Measurements from ENCODE around the gene ABCF3. TPM values are rescaled to one million over a fixed set of nuclear protein-coding genes. Genes with fewer than 3 reads are reported as not detected.

The ABCF3 gene
- total RNA-seq, 4 donors from 2014 or later = 34.8 to 43.2 (median 36.9) TPM

- no peak for DNase-seq (ENCODE audit: extremely low spot score)
- Histone ChIP-seq H3K27me3 (peaks cover 0 to 53% (median 2%) of the 10 kb centered on the region in 4 donors), H3K4me1 (peaks cover 6 to 10% (median 9%) of the 10 kb centered on the region in 4 donors), H3K4me3 (no peak overlapping the region), H3K9me3 (no peaks in the 10 kb centered on the region), H3K27ac (replicated peaks in 1 of 4) (no peak overlapping the region), H3K36me3 (peaks cover 24 to 42% (median 36%) of the 10 kb centered on the region in 4 donors)
- intact Hi-C loops (cut with DNase I) = loop anchor here (5.0 kb wide), 1 partner anchor 98 kb away; no protein-coding TSS in a partner anchor
- WGBS = 85% methylated on average over 2 of the region's 4 CpGs
- no peak for TF ChIP-seq POLR2A (IDR thresholded peaks at IDR 0.05; ENCODE audit: low read depth)
- peak in 1 of 3 experiments; percentile 5 for TF ChIP-seq CTCF (IDR thresholded peaks at IDR 0.05)
These were observed 54.6 kb downstream of the ABCF3 start for GRCh38 chr3:184240384-184241140.

GRCh38 chr3:184241141-184241446 is 55.1 kb downstream of the ABCF3 start:
- Histone ChIP-seq H3K4me3 (no peak overlapping the region), H3K27me3 (peaks cover 0 to 49% (median 2%) of the 10 kb centered on the region in 4 donors), H3K9me3 (no peaks in the 10 kb centered on the region), H3K4me1 (peaks cover 6 to 10% (median 9%) of the 10 kb centered on the region in 4 donors), H3K27ac (replicated peaks in 1 of 4) (no peak overlapping the region), H3K36me3 (peaks cover 25 to 45% (median 39%) of the 10 kb centered on the region in 4 donors)
- DNase-seq (ENCODE audit: extremely low spot score) = no peak
- WGBS = 34% methylated on average over 17 of the region's 17 CpGs
- intact Hi-C loops (cut with DNase I) = loop anchor here (5.0 kb wide), 1 partner anchor 99 kb away; no protein-coding TSS in a partner anchor
- no peak for TF ChIP-seq EP300 (IDR thresholded peaks at IDR 0.05)
- no peak for TF ChIP-seq POLR2A (IDR thresholded peaks at IDR 0.05; ENCODE audit: low read depth)
- no peak for TF ChIP-seq POLR2AphosphoS5 (IDR thresholded peaks at IDR 0.05)
- TF ChIP-seq CTCF (IDR thresholded peaks at IDR 0.05) = no peak

- TF ChIP-seq CTCF (IDR thresholded peaks at IDR 0.05) = peak; percentile 32 to 55 (median 34)
- TF ChIP-seq POLR2AphosphoS5 (IDR thresholded peaks at IDR 0.05) = no peak
- no peak for DNase-seq (ENCODE audit: extremely low spot score)
- no peak overlapping the region for H3K4me3 ChIP-seq
- no peaks in the 10 kb centered on the region for H3K9me3 ChIP-seq
- H3K4me1 ChIP-seq = peaks cover 6 to 10% (median 9%) of the 10 kb centered on the region in 4 donors
- intact Hi-C loops (cut with DNase I) = loop anchor here (5.0 kb wide), 1 partner anchor 99 kb away; no protein-coding TSS in a partner anchor
- WGBS = 38% methylated on average over 23 of the region's 46 CpGs
- peaks cover 0 to 44% (median 2%) of the 10 kb centered on the region in 4 donors for H3K27me3 ChIP-seq
- peaks cover 25 to 45% (median 39%) of the 10 kb centered on the region in 4 donors for H3K36me3 ChIP-seq
- no peak overlapping the region for H3K27ac ChIP-seq (replicated peaks in 1 of 4)
These were observed 55.7 kb downstream of the ABCF3 start for GRCh38 chr3:184241447-184242296.

- 85% methylated on average over 5 of the region's 5 CpGs for WGBS
- Histone ChIP-seq H3K27ac (replicated peaks in 1 of 4) (no peak overlapping the region), H3K36me3 (peaks cover 25 to 45% (median 39%) of the 10 kb centered on the region in 4 donors), H3K9me3 (no peaks in the 10 kb centered on the region), H3K4me1 (peaks cover 6 to 16% (median 11%) of the 10 kb centered on the region in 4 donors), H3K27me3 (peaks cover 0 to 37% (median 2%) of the 10 kb centered on the region in 4 donors), H3K4me3 (no peak overlapping the region)
- DNase-seq (ENCODE audit: extremely low spot score) = no peak
- intact Hi-C loops (cut with DNase I) = loop anchor here (5.0 kb wide), 1 partner anchor 100 kb away; no protein-coding TSS in a partner anchor
- TF ChIP-seq CTCF (IDR thresholded peaks at IDR 0.05) = no peak
- TF ChIP-seq EP300 (IDR thresholded peaks at IDR 0.05) = no peak
- TF ChIP-seq POLR2A (IDR thresholded peaks at IDR 0.05; ENCODE audit: low read depth) = no peak
- no peak for TF ChIP-seq POLR2AphosphoS5 (IDR thresholded peaks at IDR 0.05)
These were observed 56.3 kb downstream of the ABCF3 start for GRCh38 chr3:184242297-184242685.

Small RNAs within 50 kb of the gene (small RNA-seq; reads per million reads assigned to genes)
- 0 to 0.17 (median 0) reads per million in 3 donors for gene MIR1224

Other genes with a start within 250 kb of the ABCF3 start
- gene ABCC5, start 168.3 kb upstream of the ABCF3 start, total RNA-seq = 10 to 100 TPM in 3 of 4 donors, 1 to 10 TPM in 1; 9.8 to 20.2 (median 17.6) TPM
- gene HTR3D, start 154.5 kb upstream of the ABCF3 start, total RNA-seq = not detected
- gene HTR3C, start 133.2 kb upstream of the ABCF3 start, total RNA-seq = not detected
- gene HTR3E, start 89.1 kb upstream of the ABCF3 start, total RNA-seq = not detected
- gene EIF2B5, start 50.8 kb upstream of the ABCF3 start, total RNA-seq = 10 to 100 TPM; 29.3 to 39.5 (median 33.8) TPM
- gene DVL3, start 30.8 kb upstream of the ABCF3 start, total RNA-seq = 100 to 1,000 TPM in 2 of 4 donors, 10 to 100 TPM in 2; 64.0 to 119 (median 86.3) TPM
- gene AP2M1, start 11.3 kb upstream of the ABCF3 start, total RNA-seq = 100 to 1,000 TPM; 258 to 397 (median 298) TPM
- gene VWA5B2, start 43.4 kb downstream of the ABCF3 start, total RNA-seq = under 1 TPM in 3 of 4 donors, not detected in 1; 0.17 to 0.33 (median 0.32) TPM
- gene ALG3, start 62.8 kb downstream of the ABCF3 start, total RNA-seq = 10 to 100 TPM; 35.6 to 48.5 (median 39.8) TPM
- 1 to 10 TPM; 3.3 to 4.9 (median 3.7) TPM for gene EEF1AKMT4, start 63.5 kb downstream of the ABCF3 start, total RNA-seq
- gene CAMK2N2, start 75.4 kb downstream of the ABCF3 start, total RNA-seq = not detected
- under 1 TPM; 0.42 to 0.69 (median 0.56) TPM for gene ECE2, start 89.8 kb downstream of the ABCF3 start, total RNA-seq
- gene PSMD2, start 113.0 kb downstream of the ABCF3 start, total RNA-seq = 100 to 1,000 TPM; 252 to 356 (median 274) TPM
- gene EIF4G1, start 128.4 kb downstream of the ABCF3 start, total RNA-seq = 100 to 1,000 TPM; 291 to 418 (median 360) TPM
- gene FAM131A, start 151.4 kb downstream of the ABCF3 start, total RNA-seq = 10 to 100 TPM; 40.3 to 71.0 (median 59.9) TPM
- 1 to 10 TPM; 1.8 to 3.4 (median 2.7) TPM for gene CLCN2, start 175.4 kb downstream of the ABCF3 start, total RNA-seq
- gene POLR2H, start 175.5 kb downstream of the ABCF3 start, total RNA-seq = 10 to 100 TPM; 36.0 to 52.1 (median 40.4) TPM
- gene THPO, start 192.0 kb downstream of the ABCF3 start, total RNA-seq = 1 to 10 TPM in 1 of 4 donors, under 1 TPM in 3; 0.40 to 1.3 (median 0.64) TPM
- 10 to 100 TPM; 12.3 to 17.6 (median 16.8) TPM for gene CHRD, start 193.9 kb downstream of the ABCF3 start, total RNA-seq